Mesenchymal stem cell (in vitro differentiated cells and primary cell): Measurements from ENCODE around the gene LYSMD2.

Experiments used
- DNase-seq: peaks from one replicate; pipeline ENCODE4 v3.0.0-alpha.2; 2013
- H2AFZ ChIP-seq: one replicate; pipeline ENCODE4 v1.6.1; 2013; ENCODE audit warnings: low read depth, mild to moderate bottlenecking, control low read depth, inconsistent platforms, low read length, moderate library complexity
- H2AK5ac ChIP-seq: 2 replicates; pipeline ENCODE4 v1.6.1; 2013; ENCODE audit warnings: low read length, moderate library complexity, mild to moderate bottlenecking, inconsistent platforms; ENCODE audit not compliant: severe bottlenecking
- H2BK120ac ChIP-seq: one replicate; pipeline ENCODE4 v1.6.1; 2013; ENCODE audit warnings: low read depth, mild to moderate bottlenecking, inconsistent platforms, low read length, moderate library complexity
- H2BK12ac ChIP-seq, 2 experiments: one replicate each; pipeline ENCODE4 v1.6.1; 2013; ENCODE audit warnings: inconsistent platforms in 2 of 2, low read length in 2 of 2, mild to moderate bottlenecking in 2 of 2, moderate library complexity in 2 of 2, control low read depth in 1 of 2
- H2BK15ac ChIP-seq: one replicate; pipeline ENCODE4 v1.6.1; 2013; ENCODE audit warnings: mild to moderate bottlenecking, low read depth, inconsistent platforms; ENCODE audit not compliant: poor library complexity, severe bottlenecking
- H2BK5ac ChIP-seq: 2 replicates; pipeline ENCODE4 v1.6.1; 2013; ENCODE audit warnings: low read depth, mild to moderate bottlenecking, low read length, control low read depth, inconsistent platforms; ENCODE audit not compliant: poor library complexity, severe bottlenecking
- H3K14ac ChIP-seq, 2 experiments: one replicate each; pipeline ENCODE4 v1.6.1; 2013; ENCODE audit warnings: inconsistent platforms in 2 of 2, low read length in 2 of 2, control low read depth in 1 of 2, mild to moderate bottlenecking in 1 of 2, moderate library complexity in 1 of 2
- H3K18ac ChIP-seq, 2 experiments: one replicate each; pipeline ENCODE4 v1.6.1; 2013; ENCODE audit warnings: inconsistent platforms in 2 of 2, low read length in 2 of 2, control low read depth in 1 of 2, low read depth in 1 of 2, mild to moderate bottlenecking in 1 of 2
- H3K23ac ChIP-seq, 2 experiments: one replicate each; pipeline ENCODE4 v1.6.1; 2013; ENCODE audit warnings: inconsistent platforms in 2 of 2, low read length in 2 of 2, mild to moderate bottlenecking in 2 of 2, moderate library complexity in 2 of 2, control low read depth in 1 of 2
- H3K27ac ChIP-seq: 2 replicates; pipeline ENCODE4 v1.5.1; 2013; ENCODE audit warnings: mild to moderate bottlenecking, moderate library complexity, low read length, control low read depth, inconsistent platforms; ENCODE audit not compliant: poor library complexity, severe bottlenecking
- H3K27me3 ChIP-seq, 2 experiments: 2 replicates each; pipeline versions ENCODE4 v1.6.1 to v1.7.0; 2013; ENCODE audit warnings: low read length in 2 of 2, mild to moderate bottlenecking in 2 of 2, moderate library complexity in 2 of 2, control low read depth in 1 of 2, inconsistent platforms in 1 of 2; ENCODE audit not compliant: control insufficient read depth in 1 of 2, insufficient read depth in 1 of 2
- H3K36me3 ChIP-seq, 2 experiments: 2 replicates each; pipeline versions ENCODE4 v1.6.1 to v1.7.0; 2013; ENCODE audit warnings: low read length in 2 of 2, control low read depth in 1 of 2, inconsistent platforms in 1 of 2, low read depth in 1 of 2, mild to moderate bottlenecking in 1 of 2; ENCODE audit not compliant: insufficient read depth in 2 of 2, control insufficient read depth in 1 of 2
- H3K4ac ChIP-seq, 2 experiments: one replicate each; pipeline ENCODE4 v1.6.1; 2013; ENCODE audit warnings: inconsistent platforms in 2 of 2, low read length in 2 of 2, mild to moderate bottlenecking in 2 of 2, moderate library complexity in 2 of 2, control low read depth in 1 of 2, low read depth in 1 of 2
- H3K4me1 ChIP-seq: 2 replicates; pipeline ENCODE4 v1.6.1; 2013; ENCODE audit warnings: low read depth, low read length, control low read depth; ENCODE audit not compliant: control insufficient read depth, insufficient read depth
- H3K4me2 ChIP-seq: 2 replicates; pipeline ENCODE4 v1.6.1; 2013; ENCODE audit warnings: low read length, mild to moderate bottlenecking, inconsistent platforms; ENCODE audit not compliant: poor library complexity, severe bottlenecking
- H3K4me3 ChIP-seq, 2 experiments: 2 replicates each; pipeline versions ENCODE4 v1.5.1 to v1.7.0; 2013; ENCODE audit warnings: low read length in 2 of 2, mild to moderate bottlenecking in 2 of 2, control low read depth in 1 of 2, low read depth in 1 of 2; ENCODE audit not compliant: insufficient read depth in 1 of 2
- H3K79me1 ChIP-seq: replicated peaks from 2 replicates; pipeline ENCODE4 v1.6.1; 2013; ENCODE audit warnings: mild to moderate bottlenecking, control low read depth, low read length, inconsistent platforms; ENCODE audit not compliant: poor library complexity, severe bottlenecking
- H3K9ac ChIP-seq: 2 replicates; pipeline ENCODE4 v1.7.0; 2013; ENCODE audit warnings: mild to moderate bottlenecking, low read length, moderate library complexity
- H3K9me3 ChIP-seq: 2 replicates; pipeline ENCODE4 v1.7.0; 2013; ENCODE audit warnings: mild to moderate bottlenecking, low read length; ENCODE audit not compliant: control insufficient read depth
- H4K8ac ChIP-seq: one replicate; pipeline ENCODE4 v1.6.1; 2013; ENCODE audit warnings: inconsistent platforms, mild to moderate bottlenecking, low read length, moderate library complexity
- H4K91ac ChIP-seq: one replicate; pipeline ENCODE4 v1.6.1; 2013; ENCODE audit warnings: mild to moderate bottlenecking, low read length, inconsistent platforms
- WGBS: methylation state at CpG from one replicate; pipeline ENCODE4 v1.1.7; 2013; ENCODE audit warnings: mixed read lengths; 5-methylcytosine and 5-hydroxymethylcytosine counted together

LYSMD2 gene

DNA sequence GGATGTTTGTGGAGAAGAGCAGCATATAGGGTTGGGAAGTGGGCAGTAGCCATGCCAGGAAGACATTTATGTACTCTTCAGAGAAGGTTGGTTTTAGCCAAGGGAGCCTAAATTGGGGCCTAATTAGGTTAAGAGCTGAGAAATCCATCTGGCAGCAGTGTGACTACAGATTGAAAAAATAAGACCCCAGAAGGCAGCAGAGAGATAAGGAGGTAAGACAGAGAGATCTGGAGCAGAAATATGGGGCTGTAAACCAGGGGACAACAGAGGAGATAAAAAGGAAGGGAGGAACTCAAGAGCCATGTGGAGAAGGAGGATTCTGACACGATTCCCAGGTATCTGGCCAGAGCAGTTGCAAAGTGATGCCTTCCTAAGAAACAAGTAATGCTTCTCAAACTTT lies 23.3 kb downstream of the LYSMD2 start:
- H3K4me3 ChIP-seq: no peak overlapping the region
- H3K9ac ChIP-seq: no peak overlapping the region
- no peak overlapping the region for H3K4ac ChIP-seq
- no peak overlapping the region for H3K27ac ChIP-seq
- no peak overlapping the region for H3K4me2 ChIP-seq
- no peak overlapping the region for H2AK5ac ChIP-seq
- H3K27me3 ChIP-seq: peaks cover 6 to 33% of the 10 kb centered on the region in 2 experiments
- no peak overlapping the region for H2BK15ac ChIP-seq
- no peak overlapping the region for H3K23ac ChIP-seq
- H3K79me1 ChIP-seq: no peaks in the 10 kb centered on the region
- H2BK120ac ChIP-seq: no peak overlapping the region
- 50% methylated on average over 1 of the region's 1 CpG for WGBS
- H4K8ac ChIP-seq: no peak overlapping the region
- DNase-seq: no peak
- no peak overlapping the region for H3K18ac ChIP-seq
- no peak overlapping the region for H4K91ac ChIP-seq
- no peaks in the 10 kb centered on the region for H3K9me3 ChIP-seq
- H2BK12ac ChIP-seq: no peak overlapping the region
- no peak overlapping the region for H2AFZ ChIP-seq
- H3K4me1 ChIP-seq: no peaks in the 10 kb centered on the region
- H3K14ac ChIP-seq: no peak overlapping the region
- H3K36me3 ChIP-seq: no peaks in the 10 kb centered on the region
- H2BK5ac ChIP-seq: no peak overlapping the region

DNA sequence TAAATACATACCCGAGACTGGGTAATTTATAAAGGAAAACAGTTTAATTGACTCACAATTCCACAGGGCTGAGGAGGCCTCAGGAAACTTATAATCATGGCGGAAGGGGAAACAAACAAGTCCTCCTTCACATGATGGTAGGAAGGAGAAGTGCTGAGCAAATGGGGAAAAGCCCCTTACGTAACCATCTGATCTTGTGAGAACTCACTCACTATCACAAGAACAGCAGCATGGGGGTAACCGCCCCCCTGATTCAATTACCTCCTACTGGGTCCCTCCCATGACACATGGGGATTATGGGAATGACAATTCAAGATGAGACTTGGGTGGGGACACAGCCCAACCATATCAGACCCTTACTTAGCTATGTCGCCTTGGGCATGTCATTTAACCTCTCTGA lies 28.4 kb downstream of the LYSMD2 start:
- H3K4me1 ChIP-seq: no peaks in the 10 kb centered on the region
- H2BK12ac ChIP-seq: no peak overlapping the region
- H3K4ac ChIP-seq: no peak overlapping the region
- H3K9me3 ChIP-seq: no peaks in the 10 kb centered on the region
- no peak overlapping the region for H3K4me3 ChIP-seq
- H3K14ac ChIP-seq: no peak overlapping the region
- no peak for DNase-seq
- H3K79me1 ChIP-seq: no peaks in the 10 kb centered on the region
- H2BK5ac ChIP-seq: no peak overlapping the region
- peaks cover 6 to 24% of the 10 kb centered on the region in 2 experiments for H3K27me3 ChIP-seq
- H3K4me2 ChIP-seq: no peak overlapping the region
- WGBS: 95% methylated on average over 4 of the region's 5 CpGs
- H4K8ac ChIP-seq: no peak overlapping the region
- H2BK15ac ChIP-seq: no peak overlapping the region
- H3K27ac ChIP-seq: no peak overlapping the region
- H3K23ac ChIP-seq: no peak overlapping the region
- H3K36me3 ChIP-seq: no peaks in the 10 kb centered on the region
- no peak overlapping the region for H2AFZ ChIP-seq
- H3K18ac ChIP-seq: no peak overlapping the region
- no peak overlapping the region for H4K91ac ChIP-seq
- H2BK120ac ChIP-seq: no peak overlapping the region
- H2AK5ac ChIP-seq: no peak overlapping the region
- H3K9ac ChIP-seq: peak overlapping the region; percentile 29

DNA sequence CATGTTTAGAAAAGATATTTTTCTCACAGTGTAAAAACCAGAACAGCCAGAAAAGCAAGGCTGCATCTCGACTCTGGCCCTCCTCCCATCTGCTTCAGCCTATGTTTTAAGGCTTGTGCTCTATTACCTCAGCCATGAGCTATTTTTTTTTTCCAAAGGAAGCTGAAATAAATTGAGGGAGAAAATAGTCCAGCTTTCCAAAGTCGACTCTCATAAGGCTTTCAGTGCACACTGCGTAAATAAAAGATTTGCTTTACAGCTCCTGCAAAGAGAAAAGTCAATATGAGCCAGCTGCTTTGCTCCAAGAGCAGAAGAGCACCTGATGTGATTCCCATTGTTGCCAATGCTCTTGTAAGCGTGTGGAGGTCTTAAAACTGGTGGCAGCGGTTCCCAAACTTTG lies 29.4 kb downstream of the LYSMD2 start:
- Histone ChIP-seq H2BK15ac (no peak overlapping the region), H2AK5ac (no peak overlapping the region)
- WGBS: 77% methylated on average over 4 of the region's 5 CpGs

DNA sequence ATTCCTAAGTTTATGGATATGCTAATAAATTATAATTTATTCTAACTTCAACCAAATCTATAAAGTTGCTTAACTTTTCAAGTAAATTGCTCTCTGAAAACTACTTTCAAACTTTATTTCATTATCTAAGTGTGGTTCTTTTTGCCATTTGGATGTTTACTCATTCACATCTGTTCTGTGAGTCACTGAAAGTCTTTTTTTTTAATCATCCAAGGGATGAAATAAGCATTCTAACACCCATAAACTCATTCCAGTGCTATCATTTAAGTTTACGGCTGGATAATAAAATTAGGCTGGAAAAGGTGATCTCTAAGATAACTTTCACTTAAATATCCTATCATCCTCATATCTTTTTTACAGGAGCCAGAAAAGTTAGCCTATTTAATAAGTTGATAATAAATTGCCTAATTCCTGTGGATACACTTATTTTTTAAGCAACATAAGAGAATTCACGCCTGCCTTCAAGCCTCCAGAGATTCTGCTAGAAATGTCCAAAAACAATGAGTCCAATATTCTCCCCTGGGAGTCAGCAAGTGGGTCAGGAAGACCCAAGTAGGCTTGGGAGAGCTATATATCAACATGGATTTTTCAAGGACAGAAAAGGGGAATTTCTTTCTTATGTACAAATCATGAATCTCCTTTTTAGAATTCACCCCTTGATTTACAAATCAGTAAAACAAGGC lies 30.4 kb downstream of the LYSMD2 start:
- no CpG with 5 or more reads among the region's 2 CpGs for WGBS

More for the DNA sequence above, 29.4 kb downstream of the LYSMD2 start:
- no peaks in the 10 kb centered on the region for H3K36me3 ChIP-seq
- H2AFZ ChIP-seq: no peak overlapping the region
- H4K91ac ChIP-seq: no peak overlapping the region
- no peak overlapping the region for H3K4me2 ChIP-seq
- no peaks in the 10 kb centered on the region for H3K79me1 ChIP-seq
- H2BK5ac ChIP-seq: no peak overlapping the region
- no peak overlapping the region for H3K4me3 ChIP-seq
- no peaks in the 10 kb centered on the region for H3K4me1 ChIP-seq
- no peak overlapping the region for H3K23ac ChIP-seq
- H3K4ac ChIP-seq: no peak overlapping the region
- peak overlapping the region; percentile 39 for H3K9ac ChIP-seq
- no peak overlapping the region for H2BK12ac ChIP-seq
- no peak overlapping the region for H3K18ac ChIP-seq
- no peak overlapping the region for H4K8ac ChIP-seq
- no peak overlapping the region for H3K14ac ChIP-seq
- no peak overlapping the region for H3K27ac ChIP-seq
- no peak overlapping the region for H2BK120ac ChIP-seq
- H3K9me3 ChIP-seq: no peaks in the 10 kb centered on the region
- DNase-seq: no peak
- H3K27me3 ChIP-seq: peaks cover 6 to 15% of the 10 kb centered on the region in 2 experiments

More for the DNA sequence above, 30.4 kb downstream of the LYSMD2 start:
- H4K8ac ChIP-seq: no peak overlapping the region
- no peak overlapping the region for H2BK120ac ChIP-seq
- DNase-seq: peak; percentile 51
- H3K18ac ChIP-seq: no peak overlapping the region
- no peak overlapping the region for H3K14ac ChIP-seq
- H3K27ac ChIP-seq: no peak overlapping the region
- no peak overlapping the region for H3K4ac ChIP-seq
- H3K9me3 ChIP-seq: no peaks in the 10 kb centered on the region
- no peak overlapping the region for H2AK5ac ChIP-seq
- H4K91ac ChIP-seq: no peak overlapping the region
- peaks cover 5 to 6% of the 10 kb centered on the region in 2 experiments for H3K27me3 ChIP-seq
- no peaks in the 10 kb centered on the region for H3K36me3 ChIP-seq
- no peak overlapping the region for H3K4me2 ChIP-seq
- H2AFZ ChIP-seq: no peak overlapping the region
- H3K4me3 ChIP-seq: no peak overlapping the region
- no peak overlapping the region for H2BK5ac ChIP-seq
- H3K79me1 ChIP-seq: no peaks in the 10 kb centered on the region
- peak overlapping the region; percentile 26 for H3K9ac ChIP-seq
- no peak overlapping the region for H3K23ac ChIP-seq
- no peak overlapping the region for H2BK12ac ChIP-seq
- H3K4me1 ChIP-seq: no peaks in the 10 kb centered on the region
- no peak overlapping the region for H2BK15ac ChIP-seq
